SK-N-MC (cell line): ENCODE measurements around the gene CEACAM18.

ENCODE experiments used
- EZH2 ChIP-seq: fragments of 200-600 bp; sonication (generic); IDR thresholded peaks from one replicate; pipeline ENCODE4 v1.6.1; 2017; ENCODE audit warnings: antibody characterized with exemption
- FOXP2 ChIP-seq: optimal IDR thresholded peaks from 2 replicates; pipeline ENCODE3; 2011; ENCODE audit warnings: mild to moderate bottlenecking, moderate library complexity; ENCODE audit not compliant: insufficient read depth; ENCODE audit errors: extremely low read length, control extremely low read depth
- POLR2AphosphoS5 ChIP-seq: IDR thresholded peaks from 2 replicates; pipeline ENCODE4 v1.6.1; 2012; ENCODE audit warnings: mild to moderate bottlenecking, low read depth, low read length, borderline replicate concordance

DNA sequence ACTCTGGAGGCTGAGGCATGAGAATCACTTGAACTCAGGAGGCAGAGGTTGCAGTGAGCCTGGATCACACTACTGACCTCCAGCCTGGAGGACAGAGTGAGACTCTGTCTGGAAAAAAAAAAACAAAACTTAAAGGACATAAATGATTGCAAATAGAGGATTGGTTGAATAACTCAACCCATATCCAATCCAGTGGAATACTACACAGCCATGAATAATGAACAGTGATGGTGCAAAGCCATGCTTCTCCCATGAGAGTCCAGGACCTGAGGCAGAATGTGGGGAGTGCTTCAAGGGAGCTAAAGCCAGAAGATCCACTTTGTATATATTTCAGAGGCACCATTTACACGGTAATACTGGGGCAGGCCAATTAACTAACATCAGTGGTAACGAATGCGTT, 2.2 kb upstream of the CEACAM18 start:
- no peak for TF ChIP-seq EZH2
- TF ChIP-seq POLR2AphosphoS5 = no peak
- no peak for TF ChIP-seq FOXP2
